WTC11 (cell line): ENCODE results near the gene BBOF1. TPM values are rescaled to one million over a fixed set of nuclear protein-coding genes. Genes with fewer than 3 reads are reported as not detected.
A peak's percentile ranks its signal among the peaks of the same experiment; 100 is the strongest.

ENCODE experiments used
- ATAC-seq: fragments of 200-7000 bp; cut with Tn5 transposase; 2 replicates; pipeline ENCODE4 v1.10.0; 2021; ENCODE audit warnings: mild to moderate bottlenecking, moderate library complexity
- CTCF ChIA-PET: fragments of 300-600 bp; sonication (Branson Sonifier 250); formaldehyde crosslinking; loops from one replicate; lab custom pipeline; 2021; ENCODE audit warnings: antibody characterized with exemption; lab: Charles Lee
- POLR2A ChIA-PET: fragments of 350-600 bp; sonication (Branson Sonifier 250); formaldehyde crosslinking; loops from one replicate; lab custom pipeline; 2021; ENCODE audit warnings: antibody characterized with exemption; lab: Charles Lee
- DNase-seq: peaks from one replicate; pipeline ENCODE4 v3.0.0; 2021; ENCODE audit warnings: low spot score
- H3K27ac Mint-ChIP-seq: 2 replicates; pipeline ENCODE4 v1.8.0; 2021; ENCODE audit warnings: mixed read lengths
- H3K27me3 Mint-ChIP-seq: 2 replicates; pipeline ENCODE4 v1.8.0; 2021; ENCODE audit warnings: low read depth, mild to moderate bottlenecking, moderate library complexity, mixed read lengths
- H3K36me3 Mint-ChIP-seq: 2 replicates; pipeline ENCODE4 v1.8.0; 2021; ENCODE audit warnings: mixed read lengths
- H3K4me1 Mint-ChIP-seq: 2 replicates; pipeline ENCODE4 v1.8.0; 2022; ENCODE audit warnings: mixed read lengths
- H3K4me3 Mint-ChIP-seq: 2 replicates; pipeline ENCODE4 v1.8.0; 2021; ENCODE audit warnings: mild to moderate bottlenecking, moderate library complexity, mixed read lengths
- H3K9me3 Mint-ChIP-seq: 2 replicates; pipeline ENCODE4 v1.8.0; 2021; ENCODE audit warnings: mixed read lengths
- AR ChIP-seq: fragments of 250-450 bp; sonication (Bioruptor Pico); IDR thresholded peaks from 2 replicates; pipeline ENCODE4 v1.9.0; 2021; ENCODE audit warnings: mild to moderate bottlenecking
- ATF6 ChIP-seq: sonication (generic); formaldehyde crosslinking; IDR thresholded peaks from 2 replicates; pipeline ENCODE4 v1.8.1; 2023; ENCODE audit warnings: mild to moderate bottlenecking, missing genetic modification reagents
- GABPB1 ChIP-seq: sonication (generic); formaldehyde crosslinking; IDR thresholded peaks from 2 replicates; pipeline ENCODE4 v1.8.1; 2023; ENCODE audit warnings: mild to moderate bottlenecking, missing genetic modification reagents
- GRHL2 ChIP-seq: fragments of 250-450 bp; sonication (Bioruptor Pico); IDR thresholded peaks from 2 replicates; pipeline ENCODE4 v1.8.0; 2022; ENCODE audit warnings: mild to moderate bottlenecking, moderate library complexity; ENCODE audit not compliant: insufficient replicate concordance, severe bottlenecking
- IRF1 ChIP-seq: sonication (generic); formaldehyde crosslinking; IDR thresholded peaks from 2 replicates; pipeline ENCODE4 v1.8.0; 2023; ENCODE audit warnings: missing genetic modification reagents
- NFE2L1 ChIP-seq: sonication (generic); formaldehyde crosslinking; IDR thresholded peaks from 2 replicates; pipeline ENCODE4 v1.8.1; 2023; ENCODE audit warnings: missing genetic modification reagents
- RELA ChIP-seq: sonication (generic); formaldehyde crosslinking; IDR thresholded peaks from 2 replicates; pipeline ENCODE4 v1.8.1; 2022; ENCODE audit warnings: missing genetic modification reagents, mild to moderate bottlenecking, borderline replicate concordance
- TEAD4 ChIP-seq: sonication (generic); formaldehyde crosslinking; IDR thresholded peaks from 2 replicates; pipeline ENCODE4 v1.8.0; 2022; ENCODE audit warnings: mild to moderate bottlenecking, missing genetic modification reagents
- ZNF121 ChIP-seq: sonication (generic); formaldehyde crosslinking; IDR thresholded peaks from 2 replicates; pipeline ENCODE4 v1.8.0; 2023; ENCODE audit warnings: missing genetic modification reagents
- ZNF232 ChIP-seq: sonication (generic); formaldehyde crosslinking; IDR thresholded peaks from 2 replicates; pipeline ENCODE4 v1.8.0; 2022; ENCODE audit warnings: mild to moderate bottlenecking, missing genetic modification reagents
- ZNF263 ChIP-seq: sonication (generic); formaldehyde crosslinking; IDR thresholded peaks from 2 replicates; pipeline ENCODE4 v1.8.1; 2022; ENCODE audit warnings: low read depth, mild to moderate bottlenecking, moderate library complexity, missing genetic modification reagents
- ZNF416 ChIP-seq: fragments of 250-450 bp; sonication (Bioruptor Pico); IDR thresholded peaks from 2 replicates; pipeline ENCODE4 v1.9.0; 2021; ENCODE audit warnings: mild to moderate bottlenecking, inconsistent platforms
- total RNA-seq: library from RNA; stranded (reverse); gene quantifications from 3 replicates; pipeline ENCODE4 v1.2.3, GENCODE V29; 2021
- TF ChIP-seq, protein P1 (sequence below): sonication (generic); formaldehyde crosslinking; IDR thresholded peaks from 2 replicates; pipeline ENCODE4 v1.8.1; 2022; ENCODE audit warnings: low read depth, mild to moderate bottlenecking, moderate library complexity, missing genetic modification reagents, borderline replicate concordance
- TF ChIP-seq, protein P2 (sequence below): sonication (generic); formaldehyde crosslinking; IDR thresholded peaks from 2 replicates; pipeline ENCODE4 v1.8.1; 2022; ENCODE audit warnings: mild to moderate bottlenecking, moderate library complexity, missing genetic modification reagents
- TF ChIP-seq, protein P3 (sequence below): sonication (generic); formaldehyde crosslinking; IDR thresholded peaks from 2 replicates; pipeline ENCODE4 v1.8.0; 2022; ENCODE audit warnings: missing genetic modification reagents

The BBOF1 gene
- total RNA-seq, 1 experiment from 2014 or later = 0.98 TPM

DNA sequence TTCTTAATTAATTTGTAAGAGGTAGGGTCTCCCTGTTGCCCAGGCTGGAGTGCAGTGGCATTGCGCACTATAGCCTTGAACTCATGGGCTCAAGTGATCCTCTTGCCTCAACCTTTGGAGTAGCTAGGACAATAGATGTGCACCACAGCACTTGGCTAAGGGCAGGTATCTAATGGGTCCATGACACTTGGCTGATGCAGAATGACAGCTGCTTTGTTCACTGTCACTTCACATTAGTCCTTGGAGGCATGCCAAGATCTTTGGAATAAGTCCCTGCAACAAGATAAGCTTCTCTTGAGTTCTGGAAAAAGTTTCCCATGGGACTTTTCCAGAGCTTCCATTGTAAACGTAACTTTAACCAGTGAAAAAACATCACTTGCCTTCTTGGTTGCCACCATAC, 45.7 kb upstream of the BBOF1 start:
- POLR2A ChIA-PET = no interaction called here
- CTCF ChIA-PET = no interaction called here
- Mint-ChIP-seq H3K36me3 (peaks cover 5% of the 10 kb centered on the region; the same call in 1 of the 2 replicates), H3K9me3 (no peaks in the 10 kb centered on the region), H3K4me3 (no peak overlapping the region), H3K27ac (no peak overlapping the region), H3K4me1 (no peaks in the 10 kb centered on the region), H3K27me3 (no peaks in the 10 kb centered on the region)
- TF ChIP-seq, protein P1, sequence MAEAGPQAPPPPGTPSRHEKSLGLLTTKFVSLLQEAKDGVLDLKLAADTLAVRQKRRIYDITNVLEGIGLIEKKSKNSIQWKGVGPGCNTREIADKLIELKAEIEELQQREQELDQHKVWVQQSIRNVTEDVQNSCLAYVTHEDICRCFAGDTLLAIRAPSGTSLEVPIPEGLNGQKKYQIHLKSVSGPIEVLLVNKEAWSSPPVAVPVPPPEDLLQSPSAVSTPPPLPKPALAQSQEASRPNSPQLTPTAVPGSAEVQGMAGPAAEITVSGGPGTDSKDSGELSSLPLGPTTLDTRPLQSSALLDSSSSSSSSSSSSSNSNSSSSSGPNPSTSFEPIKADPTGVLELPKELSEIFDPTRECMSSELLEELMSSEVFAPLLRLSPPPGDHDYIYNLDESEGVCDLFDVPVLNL (CRISPR knock-in tag) = no peak
- TF ChIP-seq ATF6 (CRISPR knock-in tag) = no peak
- ATAC-seq (no peak), DNase-seq (no peak)

- TF ChIP-seq, protein P2, sequence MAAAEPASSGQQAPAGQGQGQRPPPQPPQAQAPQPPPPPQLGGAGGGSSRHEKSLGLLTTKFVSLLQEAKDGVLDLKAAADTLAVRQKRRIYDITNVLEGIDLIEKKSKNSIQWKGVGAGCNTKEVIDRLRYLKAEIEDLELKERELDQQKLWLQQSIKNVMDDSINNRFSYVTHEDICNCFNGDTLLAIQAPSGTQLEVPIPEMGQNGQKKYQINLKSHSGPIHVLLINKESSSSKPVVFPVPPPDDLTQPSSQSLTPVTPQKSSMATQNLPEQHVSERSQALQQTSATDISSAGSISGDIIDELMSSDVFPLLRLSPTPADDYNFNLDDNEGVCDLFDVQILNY = no peak
- TF ChIP-seq IRF1 = no peak
- TF ChIP-seq AR = no peak
- Mint-ChIP-seq H3K4me1 (no peaks in the 10 kb centered on the region), H3K27me3 (no peaks in the 10 kb centered on the region), H3K9me3 (no peaks in the 10 kb centered on the region), H3K4me3 (no peak overlapping the region), H3K27ac (no peak overlapping the region), H3K36me3 (no peaks in the 10 kb centered on the region)
- POLR2A ChIA-PET = no interaction called here
- CTCF ChIA-PET = no interaction called here
- DNase-seq = no peak
- no peak for ATAC-seq
Measured at GRCh38 chr14:73976125-73976524, 43.0 kb upstream of the BBOF1 start.

DNA sequence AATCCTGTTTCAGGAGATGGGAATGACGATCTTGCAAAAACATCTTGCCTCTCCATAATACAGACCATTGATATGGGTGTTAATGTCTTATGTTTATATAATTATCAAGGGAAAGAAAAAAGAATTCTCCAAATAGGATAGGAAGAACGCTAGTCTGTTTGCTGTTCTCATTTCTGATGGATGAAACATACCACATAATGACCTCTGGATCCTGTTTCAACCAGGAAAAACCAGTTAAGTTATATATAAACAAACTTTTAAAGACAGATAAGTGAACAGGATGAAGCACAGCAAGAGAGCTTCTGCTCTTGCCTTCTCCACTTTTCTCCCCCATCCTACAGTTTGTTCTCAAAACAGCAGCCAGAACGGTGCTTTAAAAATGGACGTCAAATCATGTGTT, 41.3 kb upstream of the BBOF1 start:
- POLR2A ChIA-PET = interaction anchor here (0.7 kb wide), 1 partner anchor 9 kb away, joined by 4 read pairs; no protein-coding TSS in a partner anchor
- Mint-ChIP-seq H3K4me1 (no peaks in the 10 kb centered on the region), H3K27ac (0 out of 2 replicates have a peak overlapping the region, but pooled peaks have one; percentile 23), H3K4me3 (no peak overlapping the region)
- no peak for ATAC-seq
- TF ChIP-seq GRHL2 (CRISPR knock-in tag) = no peak
- TF ChIP-seq NFE2L1 (CRISPR knock-in tag) = no peak
- TF ChIP-seq GABPB1 (CRISPR knock-in tag) = no peak
- no peak for TF ChIP-seq ZNF232 (CRISPR knock-in tag)
- no peak for TF ChIP-seq ZNF121
- no peak for TF ChIP-seq ZNF263 (CRISPR knock-in tag)
- TF ChIP-seq RELA (CRISPR knock-in tag) = no peak
- no peak for TF ChIP-seq AR
- TF ChIP-seq TEAD4 (CRISPR knock-in tag) = no peak
- TF ChIP-seq ZNF416 (CRISPR knock-in tag) = no peak
- TF ChIP-seq, protein P3, sequence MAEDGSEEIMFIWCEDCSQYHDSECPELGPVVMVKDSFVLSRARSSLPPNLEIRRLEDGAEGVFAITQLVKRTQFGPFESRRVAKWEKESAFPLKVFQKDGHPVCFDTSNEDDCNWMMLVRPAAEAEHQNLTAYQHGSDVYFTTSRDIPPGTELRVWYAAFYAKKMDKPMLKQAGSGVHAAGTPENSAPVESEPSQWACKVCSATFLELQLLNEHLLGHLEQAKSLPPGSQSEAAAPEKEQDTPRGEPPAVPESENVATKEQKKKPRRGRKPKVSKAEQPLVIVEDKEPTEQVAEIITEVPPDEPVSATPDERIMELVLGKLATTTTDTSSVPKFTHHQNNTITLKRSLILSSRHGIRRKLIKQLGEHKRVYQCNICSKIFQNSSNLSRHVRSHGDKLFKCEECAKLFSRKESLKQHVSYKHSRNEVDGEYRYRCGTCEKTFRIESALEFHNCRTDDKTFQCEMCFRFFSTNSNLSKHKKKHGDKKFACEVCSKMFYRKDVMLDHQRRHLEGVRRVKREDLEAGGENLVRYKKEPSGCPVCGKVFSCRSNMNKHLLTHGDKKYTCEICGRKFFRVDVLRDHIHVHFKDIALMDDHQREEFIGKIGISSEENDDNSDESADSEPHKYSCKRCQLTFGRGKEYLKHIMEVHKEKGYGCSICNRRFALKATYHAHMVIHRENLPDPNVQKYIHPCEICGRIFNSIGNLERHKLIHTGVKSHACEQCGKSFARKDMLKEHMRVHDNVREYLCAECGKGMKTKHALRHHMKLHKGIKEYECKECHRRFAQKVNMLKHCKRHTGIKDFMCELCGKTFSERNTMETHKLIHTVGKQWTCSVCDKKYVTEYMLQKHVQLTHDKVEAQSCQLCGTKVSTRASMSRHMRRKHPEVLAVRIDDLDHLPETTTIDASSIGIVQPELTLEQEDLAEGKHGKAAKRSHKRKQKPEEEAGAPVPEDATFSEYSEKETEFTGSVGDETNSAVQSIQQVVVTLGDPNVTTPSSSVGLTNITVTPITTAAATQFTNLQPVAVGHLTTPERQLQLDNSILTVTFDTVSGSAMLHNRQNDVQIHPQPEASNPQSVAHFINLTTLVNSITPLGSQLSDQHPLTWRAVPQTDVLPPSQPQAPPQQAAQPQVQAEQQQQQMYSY (CRISPR knock-in tag) = no peak
- TF ChIP-seq, all 79 proteins: peak for 0
- Mint-ChIP-seq H3K27me3 (no peaks in the 10 kb centered on the region), H3K36me3 (no peaks in the 10 kb centered on the region), H3K9me3 (no peaks in the 10 kb centered on the region)
- no peak for DNase-seq
- CTCF ChIA-PET = interaction anchor here (0.5 kb wide), 1 partner anchor 44 kb away, joined by 3 read pairs; no protein-coding TSS in a partner anchor
